HG02943 (cell line): ENCODE results near the gene AP4S1.

Experiments
- ATAC-seq: cut with Tn5 transposase; IDR thresholded peaks from one replicate; pipeline ENCODE4 v1.9.1; 2021; ENCODE audit warnings: mild to moderate bottlenecking, low read depth, moderate library complexity; ENCODE audit not compliant: unreplicated experiment

The AP4S1 gene

GRCh38 chr14:31126680-31127079 lies 101.2 kb downstream of the AP4S1 start:
- ATAC-seq: no peak

- ATAC-seq: no peak
These were observed 102.2 kb downstream of the AP4S1 start for GRCh38 chr14:31127690-31128089.

- ATAC-seq: no peak
These were observed 103.4 kb downstream of the AP4S1 start for GRCh38 chr14:31128601-31129526.

- ATAC-seq: no peak
These were observed 107.7 kb downstream of the AP4S1 start for GRCh38 chr14:31133133-31133532.

GRCh38 chr14:31137214-31137889 lies 111.9 kb downstream of the AP4S1 start:
- no peak for ATAC-seq

GRCh38 chr14:31138301-31138700 lies 112.9 kb downstream of the AP4S1 start:
- no peak for ATAC-seq

GRCh38 chr14:31139301-31139847 lies 113.9 kb downstream of the AP4S1 start:
- no peak for ATAC-seq

GRCh38 chr14:31142455-31143087 lies 117.1 kb downstream of the AP4S1 start:
- no peak for ATAC-seq
